ENCODE results near the gene FGF7.
"Not testable (repeated sequence)": the region's sequence is repeated elsewhere in the genome, so short reads cannot be mapped to it uniquely, and the experiment has no call there.

FGF7 gene

DNA sequence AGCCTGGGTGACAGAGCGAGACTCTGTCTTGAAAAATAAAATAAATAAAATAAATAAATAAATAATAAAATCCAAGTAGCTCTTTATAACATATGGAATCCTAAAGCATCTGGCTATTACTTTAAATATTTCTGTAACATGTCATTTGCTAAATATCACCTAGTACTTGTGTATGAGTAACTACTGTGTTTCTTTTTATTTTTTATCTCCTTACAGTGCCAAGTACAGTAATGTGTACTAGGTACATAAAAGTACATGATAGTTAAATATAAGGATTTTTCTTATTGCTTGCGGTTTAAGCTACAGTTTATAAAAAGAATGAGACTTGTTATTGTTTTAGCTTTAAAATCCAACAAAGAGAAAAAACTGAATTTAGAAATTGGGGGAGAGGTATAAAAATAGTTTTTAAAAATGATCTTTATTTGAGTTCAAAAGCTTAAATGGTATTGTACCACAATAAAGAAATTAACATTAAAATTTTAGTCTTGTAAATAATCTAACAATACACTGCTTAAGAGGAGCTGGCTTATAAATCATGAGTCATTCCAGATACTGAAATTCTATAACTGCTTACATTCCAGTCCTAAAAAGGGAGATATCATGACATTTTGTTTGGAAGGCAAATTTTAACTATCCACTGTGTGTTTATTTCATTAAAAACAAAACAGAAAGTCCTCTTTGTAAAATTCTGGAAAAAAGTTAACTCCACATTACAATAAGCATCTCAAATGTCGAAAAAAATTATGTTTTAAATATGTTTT, 73.1 kb downstream of the FGF7 start:
- no peak overlapping the region for H3K27ac ChIP-seq (ENCODE audit: low read depth, low read length)
- H3K4me3 ChIP-seq (ENCODE audit: low read depth in 1 of 2, low read length in 2 of 2): no peak overlapping the region
- peaks cover 16% of the 10 kb centered on the region for H3K4me1 ChIP-seq (ENCODE audit: insufficient read depth, low read length)
- H3K9me3 ChIP-seq (ENCODE audit: low read length): no peaks in the 10 kb centered on the region
- no peaks in the 10 kb centered on the region for H3K27me3 ChIP-seq (ENCODE audit: control insufficient read depth in 1 of 2, insufficient read depth in 2 of 2, low read length in 2 of 2)
- no peak overlapping the region for H3K9ac ChIP-seq (ENCODE audit: low read length)
- H3K36me3 ChIP-seq (ENCODE audit: insufficient read depth, low read length): no peaks in the 10 kb centered on the region

- no peak overlapping the region for H3K27ac ChIP-seq (ENCODE audit: low read depth, low read length)
- no peaks in the 10 kb centered on the region for H3K36me3 ChIP-seq (ENCODE audit: insufficient read depth, low read length)
- peaks cover 8% of the 10 kb centered on the region for H3K4me1 ChIP-seq (ENCODE audit: insufficient read depth, low read length)
- H3K9me3 ChIP-seq (ENCODE audit: low read length): no peaks in the 10 kb centered on the region
- H3K27me3 ChIP-seq (ENCODE audit: control insufficient read depth in 1 of 2, insufficient read depth in 2 of 2, low read length in 2 of 2): no peaks in the 10 kb centered on the region
- H3K9ac ChIP-seq (ENCODE audit: low read length): no peak overlapping the region
- no peak overlapping the region for H3K4me3 ChIP-seq (ENCODE audit: low read depth in 1 of 2, low read length in 2 of 2)
Measured at GRCh38 chr15:49501586-49501985, 78.5 kb downstream of the FGF7 start.

GRCh38 chr15:49506341-49506740, 83.3 kb downstream of the FGF7 start:
- Histone ChIP-seq H3K36me3 (ENCODE audit: insufficient read depth, low read length) (no peaks in the 10 kb centered on the region), H3K4me3 (ENCODE audit: low read depth in 1 of 2, low read length in 2 of 2) (no peak overlapping the region), H3K27me3 (ENCODE audit: control insufficient read depth in 1 of 2, insufficient read depth in 2 of 2, low read length in 2 of 2) (no peaks in the 10 kb centered on the region), H3K9ac (ENCODE audit: low read length) (no peak overlapping the region), H3K9me3 (ENCODE audit: low read length) (no peaks in the 10 kb centered on the region), H3K27ac (ENCODE audit: low read depth, low read length) (no peak overlapping the region), H3K4me1 (ENCODE audit: insufficient read depth, low read length) (no peaks in the 10 kb centered on the region)

DNA sequence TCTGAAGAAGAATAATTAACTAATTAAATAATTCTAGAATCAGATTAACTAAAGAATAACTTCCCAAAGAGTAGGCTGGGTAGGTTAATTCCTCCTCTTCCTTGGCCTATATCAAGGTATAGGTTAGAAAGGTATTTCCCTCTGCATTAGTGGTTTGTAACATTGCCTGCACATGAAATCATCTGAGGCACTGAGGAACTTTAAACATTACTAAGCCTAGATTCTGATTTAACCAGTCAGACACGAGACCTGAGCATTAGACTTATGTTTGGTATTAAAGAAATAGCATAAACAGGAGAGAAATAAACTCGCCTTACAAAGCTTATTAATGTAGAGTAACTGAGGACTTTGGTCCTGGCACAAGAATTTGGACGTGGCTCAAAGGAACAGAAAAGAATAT, 84.2 kb downstream of the FGF7 start:
- Histone ChIP-seq H3K9ac (ENCODE audit: low read length) (no peak overlapping the region), H3K27me3 (ENCODE audit: control insufficient read depth in 1 of 2, insufficient read depth in 2 of 2, low read length in 2 of 2) (no peaks in the 10 kb centered on the region), H3K4me3 (ENCODE audit: low read depth in 1 of 2, low read length in 2 of 2) (no peak overlapping the region), H3K36me3 (ENCODE audit: insufficient read depth, low read length) (no peaks in the 10 kb centered on the region), H3K9me3 (ENCODE audit: low read length) (no peaks in the 10 kb centered on the region), H3K4me1 (ENCODE audit: insufficient read depth, low read length) (no peaks in the 10 kb centered on the region), H3K27ac (ENCODE audit: low read depth, low read length) (no peak overlapping the region)

DNA sequence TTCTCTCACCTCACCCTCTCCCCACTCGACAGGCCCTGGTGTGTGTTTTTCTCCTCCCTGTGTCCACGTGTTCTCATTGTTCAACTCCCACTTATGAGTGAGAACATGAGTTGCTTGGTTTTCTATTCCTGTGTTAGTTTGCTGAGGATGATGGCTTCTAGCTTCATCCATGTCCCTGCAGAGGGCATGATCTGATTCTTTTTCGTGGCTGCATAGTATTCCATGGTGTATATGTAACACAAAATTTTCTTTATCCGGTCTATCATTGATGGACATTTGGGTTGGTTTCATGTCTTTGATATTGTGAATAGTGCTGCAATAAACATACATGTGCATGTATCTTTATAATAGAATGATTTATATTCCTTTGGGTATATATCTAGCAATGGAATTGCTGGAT, 89.7 kb downstream of the FGF7 start:
- H3K4me3 ChIP-seq (ENCODE audit: low read depth in 1 of 2, low read length in 2 of 2); H3K27me3 ChIP-seq (ENCODE audit: control insufficient read depth in 1 of 2, insufficient read depth in 2 of 2, low read length in 2 of 2); H3K9me3 ChIP-seq (ENCODE audit: low read length); H3K4me1 ChIP-seq (ENCODE audit: insufficient read depth, low read length); H3K9ac ChIP-seq (ENCODE audit: low read length); H3K36me3 ChIP-seq (ENCODE audit: insufficient read depth, low read length); H3K27ac ChIP-seq (ENCODE audit: low read depth, low read length): not testable (repeated sequence)

- no peak overlapping the region for H3K4me3 ChIP-seq (ENCODE audit: low read depth in 1 of 2, low read length in 2 of 2)
- no peaks in the 10 kb centered on the region for H3K27me3 ChIP-seq (ENCODE audit: control insufficient read depth in 1 of 2, insufficient read depth in 2 of 2, low read length in 2 of 2)
- H3K36me3 ChIP-seq (ENCODE audit: insufficient read depth, low read length): no peaks in the 10 kb centered on the region
Measured at GRCh38 chr15:49521802-49522201, 98.8 kb downstream of the FGF7 start.

DNA sequence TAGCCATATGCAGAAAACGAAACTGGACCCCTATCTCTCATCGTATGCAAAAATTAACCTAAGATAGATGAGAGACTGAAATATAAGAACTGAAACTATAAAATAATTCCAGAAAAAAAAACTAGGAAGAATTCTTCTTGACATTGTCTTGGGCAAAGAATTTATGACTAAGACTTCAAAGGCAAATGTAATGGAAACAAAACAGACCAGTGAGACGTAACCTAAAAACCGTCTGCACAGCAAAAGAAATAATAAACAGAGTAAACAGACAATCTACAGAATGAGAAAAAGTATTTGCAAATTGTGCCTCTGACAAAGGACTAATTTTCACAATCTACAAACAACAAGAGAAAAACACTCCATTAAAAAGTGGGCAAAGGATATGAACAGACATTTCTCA, 105.2 kb downstream of the FGF7 start:
- Histone ChIP-seq H3K27me3 (ENCODE audit: control insufficient read depth in 1 of 2, insufficient read depth in 2 of 2, low read length in 2 of 2) (no peaks in the 10 kb centered on the region), H3K9ac (ENCODE audit: low read length) (no peak overlapping the region), H3K27ac (ENCODE audit: low read depth, low read length) (no peak overlapping the region), H3K4me1 (ENCODE audit: insufficient read depth, low read length) (no peaks in the 10 kb centered on the region), H3K36me3 (ENCODE audit: insufficient read depth, low read length) (no peaks in the 10 kb centered on the region), H3K9me3 (ENCODE audit: low read length) (no peaks in the 10 kb centered on the region), H3K4me3 (ENCODE audit: low read depth in 1 of 2, low read length in 2 of 2) (no peak overlapping the region)

More at GRCh38 chr15:49521802-49522201, 98.8 kb downstream of the FGF7 start:
- Histone ChIP-seq H3K4me1 (ENCODE audit: insufficient read depth, low read length) (no peaks in the 10 kb centered on the region), H3K27ac (ENCODE audit: low read depth, low read length) (no peak overlapping the region), H3K9me3 (ENCODE audit: low read length) (no peaks in the 10 kb centered on the region), H3K9ac (ENCODE audit: low read length) (no peak overlapping the region)

GRCh38 chr15:49530092-49530491, 107.0 kb downstream of the FGF7 start:
- Histone ChIP-seq H3K36me3 (ENCODE audit: insufficient read depth, low read length) (no peaks in the 10 kb centered on the region), H3K27me3 (ENCODE audit: control insufficient read depth in 1 of 2, insufficient read depth in 2 of 2, low read length in 2 of 2) (no peaks in the 10 kb centered on the region), H3K4me1 (ENCODE audit: insufficient read depth, low read length) (no peaks in the 10 kb centered on the region), H3K27ac (ENCODE audit: low read depth, low read length) (no peak overlapping the region), H3K9ac (ENCODE audit: low read length) (no peak overlapping the region), H3K9me3 (ENCODE audit: low read length) (no peaks in the 10 kb centered on the region), H3K4me3 (ENCODE audit: low read depth in 1 of 2, low read length in 2 of 2) (no peak overlapping the region)
